Fibroblast of villous mesenchyme (primary cell): ENCODE data around the gene DISP3. TPM values are rescaled to one million over a fixed set of nuclear protein-coding genes. Genes with fewer than 3 reads are reported as not detected.

ENCODE experiments used
- DNase-seq: peaks from one replicate; pipeline ENCODE4 v3.0.0-alpha.2; 2010; ENCODE audit warnings: low read depth
- H3K4me3 ChIP-seq: 2 replicates; pipeline ENCODE4 v1.5.1; 2011; ENCODE audit warnings: low read depth, mild to moderate bottlenecking, low read length
- CTCF ChIP-seq: IDR thresholded peaks from 2 replicates; pipeline ENCODE4 v1.5.1; 2012; ENCODE audit warnings: low read depth, mild to moderate bottlenecking, low read length; ENCODE audit not compliant: insufficient read depth
- total RNA-seq: library from RNA; depleted of rRNA; stranded (reverse); fragments of >200 nt; gene quantifications from 2 replicates; pipeline ENCODE4 v1.2.3, GENCODE V29; 2012

Gene DISP3
- total RNA-seq, 1 donor = not detected

- TF ChIP-seq CTCF = no peak
- H3K4me3 ChIP-seq = no peak overlapping the region
- DNase-seq = no peak
Measured at GRCh38 chr1:11570821-11571380, 91.9 kb downstream of the DISP3 start.

GRCh38 chr1:11571906-11572616, 93.1 kb downstream of the DISP3 start:
- no peak overlapping the region for H3K4me3 ChIP-seq
- no peak for TF ChIP-seq CTCF
- DNase-seq = no peak

GRCh38 chr1:11573116-11573692, 94.2 kb downstream of the DISP3 start:
- H3K4me3 ChIP-seq = no peak overlapping the region
- no peak for TF ChIP-seq CTCF
- no peak for DNase-seq

- TF ChIP-seq CTCF = no peak
- no peak for DNase-seq
- no peak overlapping the region for H3K4me3 ChIP-seq
Measured at GRCh38 chr1:11575553-11575952, 96.6 kb downstream of the DISP3 start.

GRCh38 chr1:11576109-11576875, 97.3 kb downstream of the DISP3 start:
- H3K4me3 ChIP-seq = no peak overlapping the region
- DNase-seq = no peak
- TF ChIP-seq CTCF = no peak

GRCh38 chr1:11578004-11578403, 99.0 kb downstream of the DISP3 start:
- no peak for TF ChIP-seq CTCF
- no peak for DNase-seq
- H3K4me3 ChIP-seq = no peak overlapping the region
